ENCODE data around the gene AXDND1.
"Not testable (repeated sequence)": the region's sequence is repeated elsewhere in the genome, so short reads cannot be mapped to it uniquely, and the experiment has no call there.

Gene AXDND1

DNA sequence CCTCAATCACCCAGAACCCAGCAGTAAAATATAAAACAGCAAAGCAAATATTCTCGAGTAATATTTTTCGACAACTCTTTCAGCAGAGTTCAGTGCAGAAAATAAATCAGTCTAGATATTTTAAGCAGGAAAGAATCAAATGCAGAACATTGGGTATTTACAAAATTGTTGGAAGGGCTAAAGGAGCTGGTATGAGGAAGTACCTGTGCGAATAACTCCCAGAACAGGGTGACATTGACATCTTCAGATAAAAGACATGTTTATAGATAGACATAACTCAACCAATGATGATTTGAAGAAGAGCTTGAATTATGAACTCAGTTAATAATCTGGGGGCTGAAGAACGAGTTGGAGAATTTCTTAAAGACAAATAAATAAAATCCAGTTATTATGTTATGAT lies 6.4 kb downstream of the AXDND1 start:
- DNase-seq: no peak

GRCh38 chr1:179376223-179376622 lies 10.5 kb downstream of the AXDND1 start:
- no peak for DNase-seq

GRCh38 chr1:179380299-179380698 lies 14.5 kb downstream of the AXDND1 start:
- no peak for DNase-seq

DNA sequence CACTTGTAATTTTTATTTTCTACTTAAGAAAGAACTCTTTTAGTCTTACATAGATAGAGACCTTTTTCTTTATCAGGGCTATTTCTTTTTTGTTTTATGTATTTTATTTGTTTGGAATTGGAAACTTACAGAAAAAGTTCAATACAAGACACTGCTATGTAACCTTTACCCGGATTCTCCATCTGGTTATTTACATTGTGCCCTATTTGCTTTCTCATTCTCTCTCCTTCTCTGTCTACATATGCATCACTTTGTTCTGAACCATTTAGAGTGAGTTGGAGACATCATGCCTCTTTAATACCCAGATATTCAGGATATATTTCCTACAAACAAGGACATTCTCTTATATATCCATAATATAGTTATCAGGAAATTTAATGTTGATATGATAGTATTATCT lies 18.3 kb downstream of the AXDND1 start:
- DNase-seq: no peak

DNA sequence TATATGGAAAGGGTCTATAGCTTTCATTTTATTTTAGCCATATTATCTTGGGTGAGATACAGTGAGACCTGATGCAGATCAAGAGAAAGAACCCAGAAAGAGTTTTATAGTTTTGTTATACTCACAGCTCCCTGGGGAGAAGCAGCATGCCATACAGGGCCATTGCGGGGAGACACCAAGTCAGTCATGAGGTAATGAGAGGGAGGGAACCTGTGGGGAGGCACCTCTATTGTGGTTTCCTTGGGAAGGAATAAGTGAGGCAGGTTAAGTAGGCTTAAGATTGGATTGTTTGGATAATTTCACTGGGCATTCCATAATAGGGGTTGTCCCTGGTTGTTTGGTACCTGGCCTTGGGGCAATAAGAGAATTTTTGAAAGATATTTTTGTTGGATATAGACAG lies 19.7 kb downstream of the AXDND1 start:
- DNase-seq: no peak

GRCh38 chr1:179393721-179394120 lies 27.9 kb downstream of the AXDND1 start:
- DNase-seq: no peak

GRCh38 chr1:179399399-179399798 lies 33.6 kb downstream of the AXDND1 start:
- not testable (repeated sequence) for DNase-seq

GRCh38 chr1:179417760-179418159 lies 52.0 kb downstream of the AXDND1 start:
- not testable (repeated sequence) for DNase-seq

GRCh38 chr1:179418706-179419105 lies 52.9 kb downstream of the AXDND1 start:
- DNase-seq: not testable (repeated sequence)

DNA sequence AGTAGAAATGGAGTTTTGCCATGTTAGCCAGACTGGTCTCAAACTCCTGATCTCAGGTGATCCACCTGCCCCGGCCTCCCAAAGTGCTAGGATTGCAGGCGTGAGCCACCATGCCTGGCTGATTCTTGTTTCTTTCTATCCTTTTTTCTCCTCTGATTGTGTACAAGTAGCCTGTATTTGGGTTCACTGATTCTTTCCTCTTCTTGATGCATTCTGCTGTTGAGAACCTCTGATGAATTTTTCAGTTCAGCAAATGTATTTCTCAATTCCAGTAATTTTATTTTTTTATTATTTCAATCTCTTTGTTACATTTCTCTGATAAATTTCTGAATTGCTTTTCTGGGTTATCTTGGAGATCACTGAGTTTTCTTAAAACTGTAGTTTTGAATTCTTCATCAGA lies 58.8 kb downstream of the AXDND1 start:
- DNase-seq: no peak

- no peak for DNase-seq
These were observed 59.4 kb downstream of the AXDND1 start for GRCh38 chr1:179425186-179425585.

DNA sequence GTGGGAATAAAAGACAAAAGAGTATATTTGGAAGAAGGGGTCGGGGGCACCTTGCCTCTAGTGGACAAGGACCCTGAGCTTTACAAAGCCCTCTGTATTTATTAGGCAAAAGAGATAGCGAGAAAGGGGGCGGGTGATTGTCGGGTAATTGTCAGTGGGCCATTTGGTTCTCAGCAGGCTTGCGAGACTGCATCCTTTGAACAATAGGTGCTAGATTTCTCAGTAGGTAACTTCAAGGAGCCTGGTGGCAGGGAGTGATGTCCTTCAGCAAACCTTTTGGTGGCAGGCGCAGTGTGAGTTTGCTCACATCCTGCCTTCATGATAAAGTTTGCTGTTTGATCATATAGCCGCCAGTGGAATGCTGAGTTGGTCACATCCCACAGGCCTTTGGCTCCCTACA lies 71.4 kb downstream of the AXDND1 start:
- DNase-seq: no peak

DNA sequence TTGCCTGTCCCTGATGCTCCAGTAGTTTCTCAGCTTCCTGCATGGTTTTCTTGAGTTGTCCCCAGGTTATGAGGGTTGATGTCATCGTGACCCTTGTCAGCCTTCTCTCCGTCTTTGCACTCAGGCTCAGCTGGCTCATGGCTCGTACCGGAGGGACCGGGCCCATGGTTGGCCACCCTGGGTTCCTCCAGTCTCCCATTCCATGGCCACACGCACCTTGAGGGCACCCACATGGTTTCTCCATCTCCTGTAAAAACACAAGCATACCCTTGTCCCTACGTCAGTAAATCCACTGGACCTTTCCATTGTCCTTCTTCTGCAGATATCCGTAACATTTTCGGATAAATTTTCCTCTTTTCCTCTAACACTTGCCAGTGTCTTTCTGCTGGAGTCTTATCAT lies 73.9 kb downstream of the AXDND1 start:
- not testable (repeated sequence) for DNase-seq

DNA sequence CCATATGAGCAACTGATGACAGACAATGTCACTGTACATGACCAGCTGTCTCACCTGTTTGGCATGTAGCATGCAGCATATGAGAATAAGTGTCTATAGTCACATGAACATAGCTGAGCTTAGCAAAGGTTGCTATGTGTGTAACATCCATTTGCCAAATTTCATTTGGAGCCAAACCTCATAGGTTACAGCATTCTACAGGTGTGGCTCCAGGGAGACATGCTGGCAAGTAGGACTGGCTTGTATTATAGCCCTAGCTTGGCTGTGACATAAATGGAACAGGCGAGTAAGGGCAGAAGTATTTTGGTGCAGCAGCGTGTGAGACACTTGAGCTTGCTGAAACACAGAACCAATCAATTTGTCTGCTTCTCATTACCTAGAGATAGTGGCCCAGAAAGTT lies 74.5 kb downstream of the AXDND1 start:
- not testable (repeated sequence) for DNase-seq

DNA sequence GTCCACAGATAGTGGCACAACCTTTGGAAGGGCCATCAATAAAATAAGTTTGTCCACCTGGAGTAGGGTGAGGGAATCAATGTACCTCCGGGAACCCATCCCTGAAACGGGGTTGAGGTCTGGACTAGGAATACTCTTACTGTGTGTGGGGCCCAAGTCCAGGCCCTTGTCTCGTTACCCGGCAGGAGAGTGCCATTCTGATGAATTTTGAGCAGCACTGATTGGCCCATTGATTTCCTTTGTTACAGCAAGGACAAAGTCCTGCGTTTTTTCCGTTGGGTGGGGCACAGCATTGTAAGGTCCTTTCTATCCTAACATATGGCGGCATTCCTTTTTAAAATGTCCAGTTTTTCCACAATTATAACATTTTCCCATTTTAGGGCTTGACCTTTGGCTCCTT lies 75.2 kb downstream of the AXDND1 start:
- DNase-seq: no peak

- DNase-seq: no peak
These were observed 75.7 kb downstream of the AXDND1 start for GRCh38 chr1:179441501-179441900.

DNA sequence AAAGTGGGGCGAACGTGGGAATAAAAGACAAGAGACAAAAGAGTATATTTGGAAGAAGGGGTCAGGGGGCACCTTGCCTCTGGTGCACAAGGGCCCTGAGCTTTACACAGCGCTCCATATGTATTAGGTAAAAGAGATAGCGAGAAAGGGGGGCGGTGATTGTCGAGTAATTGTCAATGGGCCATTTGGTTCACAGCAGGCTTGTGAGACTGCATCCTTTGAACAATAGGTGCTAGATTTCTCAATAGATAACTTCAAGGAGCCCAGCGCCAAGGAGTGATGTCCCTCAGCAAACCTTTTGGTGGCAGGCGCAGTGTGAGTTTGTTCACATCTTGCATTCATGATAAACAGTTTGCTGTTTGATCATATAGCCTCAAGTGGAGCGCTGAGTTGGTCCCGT lies 77.1 kb downstream of the AXDND1 start:
- not testable (repeated sequence) for DNase-seq

DNA sequence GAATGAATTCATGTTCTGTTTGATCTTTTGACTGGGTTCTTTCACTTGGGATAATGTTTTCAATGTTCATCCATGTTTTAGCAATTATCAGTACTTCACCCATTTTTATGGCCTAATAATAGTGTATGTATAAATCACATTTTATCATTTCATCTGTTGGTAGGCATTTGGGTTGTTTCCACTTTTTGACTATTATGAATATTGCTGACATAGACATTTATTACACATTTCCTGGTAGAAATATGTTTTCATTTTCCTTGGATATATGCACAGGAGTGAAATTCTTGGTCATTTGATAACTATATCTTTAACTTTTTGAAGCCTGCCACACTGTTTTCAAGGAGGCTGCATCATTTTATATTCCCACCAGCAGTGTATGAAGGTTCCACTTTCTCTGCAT lies 79.8 kb downstream of the AXDND1 start:
- no peak for DNase-seq

GRCh38 chr1:179447489-179447888 lies 81.7 kb downstream of the AXDND1 start:
- no peak for DNase-seq

DNA sequence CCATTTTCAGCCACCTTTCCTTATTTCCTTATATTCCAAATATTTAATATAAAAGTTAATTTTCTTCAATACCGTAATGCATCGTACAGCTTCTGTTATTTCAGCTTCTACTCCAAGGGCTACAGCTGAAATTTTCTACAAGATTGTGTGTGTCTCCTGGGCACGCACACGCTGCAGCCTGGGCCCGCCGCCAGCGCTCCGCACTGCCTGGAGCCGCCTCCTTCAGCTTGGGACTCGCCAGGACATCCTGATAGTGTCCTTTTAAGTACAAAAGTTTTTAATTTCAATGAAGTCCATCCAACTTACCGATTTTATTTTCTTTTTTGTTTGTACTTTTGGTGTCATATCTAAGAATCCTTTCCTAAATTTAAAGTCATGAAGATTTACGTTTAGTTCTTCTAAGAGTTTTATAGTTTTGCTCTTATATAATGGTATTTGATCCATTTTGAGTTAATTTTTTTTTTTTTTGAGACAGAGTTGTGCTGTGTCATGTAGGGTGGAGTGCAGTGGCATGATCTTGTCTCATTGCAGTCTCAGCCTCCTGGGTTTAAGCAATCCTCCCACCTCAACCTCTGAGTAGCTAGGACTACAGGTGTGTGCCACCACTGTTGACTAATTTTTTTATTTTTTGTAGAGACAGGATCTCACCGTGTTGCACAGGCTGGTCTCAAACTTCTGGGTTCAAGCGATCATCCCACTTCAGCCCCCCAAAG lies 82.8 kb downstream of the AXDND1 start:
- no peak for DNase-seq

DNA sequence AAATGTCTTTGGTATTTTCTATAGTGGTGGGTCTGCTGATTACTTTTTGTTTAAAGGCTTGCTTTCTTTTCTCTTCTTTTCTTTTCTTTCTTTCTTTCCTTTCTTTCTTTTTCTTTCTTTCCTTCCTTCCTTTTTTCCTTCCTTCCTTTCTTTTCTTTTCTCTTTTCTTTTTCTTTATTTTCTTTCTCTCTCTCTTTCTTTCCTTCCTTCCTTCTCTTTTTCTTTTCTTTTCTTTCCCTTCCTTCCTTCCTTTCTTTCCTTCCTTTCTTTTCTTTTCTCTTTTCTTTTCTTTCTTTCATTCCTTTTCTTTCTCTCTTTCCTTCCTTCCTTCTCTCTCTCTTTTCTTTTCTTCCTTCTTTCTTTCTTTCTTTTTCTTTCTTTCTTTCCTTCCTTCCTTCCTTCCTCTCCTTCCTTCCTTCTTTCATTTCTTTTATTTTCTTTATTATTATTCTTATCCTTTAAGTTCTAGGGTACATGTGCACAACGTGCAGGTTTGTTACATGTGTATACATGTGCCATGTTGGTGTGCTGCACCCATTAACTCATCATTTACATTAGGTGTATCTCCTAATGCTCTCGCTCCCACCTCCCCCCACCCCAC lies 93.9 kb downstream of the AXDND1 start:
- DNase-seq: not testable (repeated sequence)

GRCh38 chr1:179465661-179466060 lies 99.9 kb downstream of the AXDND1 start:
- not testable (repeated sequence) for DNase-seq

GRCh38 chr1:179474713-179475112 lies 108.9 kb downstream of the AXDND1 start:
- no peak for DNase-seq

GRCh38 chr1:179476484-179476883 lies 110.7 kb downstream of the AXDND1 start:
- no peak for DNase-seq

DNA sequence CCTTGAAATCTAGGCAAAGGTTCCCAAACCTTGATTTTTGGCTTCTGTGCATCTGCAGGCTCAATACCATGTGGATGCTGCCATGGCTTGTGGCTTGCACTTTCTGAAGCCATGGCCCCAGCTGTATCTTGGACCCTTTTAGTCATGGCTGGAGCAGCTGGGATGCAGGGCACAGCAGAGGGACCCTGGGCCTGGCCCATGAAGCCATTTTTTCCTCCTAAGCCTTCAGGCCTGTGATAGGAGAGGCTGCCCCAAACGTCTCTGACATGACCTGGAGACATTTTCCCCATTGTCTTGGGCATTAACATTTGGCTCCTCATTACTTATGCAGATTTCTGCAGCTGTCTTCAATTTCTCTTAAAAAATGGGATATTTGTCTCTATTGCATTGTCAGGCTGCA lies 112.6 kb downstream of the AXDND1 start:
- no peak for DNase-seq

Data from femur (tissue), 1 donor.